HEK293T (cell line): ENCODE results near the gene RAB6D.
"Not testable (repeated sequence)": the region's sequence is repeated elsewhere in the genome, so short reads cannot be mapped to it uniquely, and the experiment has no call there.

Experiments used
- ARNT ChIP-seq: fragments of 450-650 bp; IDR thresholded peaks from 2 replicates; pipeline ENCODE4 v1.6.1; 2017; ENCODE audit warnings: mild to moderate bottlenecking
- BHLHE40 ChIP-seq: fragments of 450-650 bp; IDR thresholded peaks from 2 replicates; pipeline ENCODE4 v1.6.1; 2016; ENCODE audit warnings: mild to moderate bottlenecking, moderate library complexity, borderline replicate concordance
- CTBP1 ChIP-seq: fragments of 450-650 bp; IDR thresholded peaks from 2 replicates; pipeline ENCODE4 v1.6.1; 2016; ENCODE audit warnings: borderline replicate concordance
- ELF4 ChIP-seq: fragments of 450-650 bp; IDR thresholded peaks from 2 replicates; pipeline ENCODE4 v1.6.1; 2017; ENCODE audit warnings: antibody characterized with exemption
- FOXA1 ChIP-seq: fragments of 450-650 bp; IDR thresholded peaks from 2 replicates; pipeline ENCODE4 v1.6.1; 2016; ENCODE audit warnings: mild to moderate bottlenecking
- FOXK2 ChIP-seq: fragments of 450-650 bp; IDR thresholded peaks from 2 replicates; pipeline ENCODE4 v1.6.1; 2016; ENCODE audit warnings: mild to moderate bottlenecking
- HDGF ChIP-seq: fragments of 450-650 bp; IDR thresholded peaks from 2 replicates; pipeline ENCODE4 v1.6.1; 2017; ENCODE audit warnings: antibody characterized with exemption, borderline replicate concordance
- L3MBTL2 ChIP-seq: fragments of 450-650 bp; conservative IDR thresholded peaks from 2 replicates; pipeline ENCODE4 v1.6.1; 2016; ENCODE audit warnings: mild to moderate bottlenecking
- LEF1 ChIP-seq: fragments of 450-650 bp; IDR thresholded peaks from 2 replicates; pipeline ENCODE4 v1.6.1; 2017; ENCODE audit warnings: mild to moderate bottlenecking, borderline replicate concordance
- NFRKB ChIP-seq: fragments of 450-650 bp; IDR thresholded peaks from 2 replicates; pipeline ENCODE4 v1.6.1; 2016; ENCODE audit warnings: mild to moderate bottlenecking, moderate library complexity
- PKNOX1 ChIP-seq: fragments of 450-650 bp; IDR thresholded peaks from 2 replicates; pipeline ENCODE4 v1.6.1; 2016
- SP1 ChIP-seq: fragments of 450-650 bp; IDR thresholded peaks from 2 replicates; pipeline ENCODE4 v1.6.1; 2017
- SUZ12 ChIP-seq: fragments of 450-650 bp; IDR thresholded peaks from 2 replicates; pipeline ENCODE4 v1.6.1; 2016; ENCODE audit warnings: mild to moderate bottlenecking
- TARDBP ChIP-seq: fragments of 450-650 bp; IDR thresholded peaks from 2 replicates; pipeline ENCODE4 v1.6.1; 2016

- TF ChIP-seq ARNT, PKNOX1, ELF4, NFRKB, FOXA1, SP1, CTBP1, BHLHE40, FOXK2, TARDBP, L3MBTL2, HDGF, SUZ12, LEF1: not testable (repeated sequence)
Observed at GRCh38 chr2:131390495-131391130, 26.6 kb upstream of the RAB6D start.
